IMR-90 (cell line): ENCODE data around the gene TMC4. TPM values are rescaled to one million over a fixed set of nuclear protein-coding genes. Genes with fewer than 3 reads are reported as not detected.
A peak's percentile ranks its signal among the peaks of the same experiment; 100 is the strongest.

Experiments
- ATAC-seq: fragments of 200-7000 bp; cut with Tn5 transposase; 2 replicates; pipeline ENCODE4 v1.9.1; 2020; ENCODE audit warnings: low read depth, mild to moderate bottlenecking, moderate library complexity
- BruUV-seq: library from RNA; stranded (reverse); fragments of 400-500 nt; replicated peaks from 2 replicates; lab custom pipeline; 2021; lab: Mats Ljungman, UMichigan
- CTCF ChIA-PET: fragments of 300-600 bp; formaldehyde crosslinking; extraction: SDS; loops from one replicate; lab custom pipeline; 2021; ENCODE audit warnings: antibody characterized with exemption; lab: Yijun Ruan, JAX
- POLR2A ChIA-PET: fragments of 300-600 bp; sonication (Branson Sonifier 250); formaldehyde crosslinking; loops from one replicate; lab custom pipeline; 2022; ENCODE audit warnings: antibody characterized with exemption; ENCODE audit not compliant: unreplicated experiment; lab: Charles Lee
- DNase-seq: peaks from one replicate; pipeline ENCODE4 v3.0.0; 2013
- H2AFZ ChIP-seq: replicated peaks from 2 replicates; pipeline ENCODE3; 2013; ENCODE audit warnings: low read length, mild to moderate bottlenecking; ENCODE audit not compliant: poor library complexity
- H2AK5ac ChIP-seq: 2 replicates; pipeline ENCODE4 v1.6.1; 2013; ENCODE audit warnings: low read depth, low read length, inconsistent platforms
- H2AK9ac ChIP-seq: replicated peaks from 2 replicates; pipeline ENCODE3; 2013; ENCODE audit warnings: mild to moderate bottlenecking, low read depth, low read length, moderate library complexity; ENCODE audit not compliant: poor library complexity
- H2BK120ac ChIP-seq: 2 replicates; pipeline ENCODE4 v1.6.1; 2013; ENCODE audit warnings: low read depth, low read length, inconsistent platforms
- H2BK15ac ChIP-seq: 3 replicates; pipeline ENCODE4 v1.6.1; 2013; ENCODE audit warnings: low read depth, low read length, inconsistent platforms
- H2BK20ac ChIP-seq: 2 replicates; pipeline ENCODE4 v1.6.1; 2013; ENCODE audit warnings: low read depth, mild to moderate bottlenecking, inconsistent platforms, low read length, moderate library complexity
- H2BK5ac ChIP-seq: 2 replicates; pipeline ENCODE4 v1.6.1; 2013; ENCODE audit warnings: mild to moderate bottlenecking, low read depth, low read length, inconsistent platforms; ENCODE audit not compliant: poor library complexity, severe bottlenecking
- H3K14ac ChIP-seq: replicated peaks from 2 replicates; pipeline ENCODE4 v1.6.1; 2013; ENCODE audit warnings: low read depth, low read length, inconsistent platforms
- H3K18ac ChIP-seq: 2 replicates; pipeline ENCODE4 v1.6.1; 2013; ENCODE audit warnings: low read depth, low read length, control low read depth
- H3K23ac ChIP-seq: 2 replicates; pipeline ENCODE4 v1.6.1; 2013; ENCODE audit warnings: low read depth, low read length, inconsistent platforms
- H3K27ac ChIP-seq: 2 replicates; pipeline ENCODE4 v1.5.1; 2013; ENCODE audit warnings: mild to moderate bottlenecking, control low read depth, low read length; ENCODE audit not compliant: insufficient read depth
- H3K27me3 ChIP-seq: 2 replicates; pipeline ENCODE4 v1.6.1; 2013; ENCODE audit warnings: low read length; ENCODE audit not compliant: control insufficient read depth, insufficient read depth
- H3K36me3 ChIP-seq: 2 replicates; pipeline ENCODE4 v1.6.1; 2013; ENCODE audit warnings: low read length, mixed read lengths; ENCODE audit not compliant: control insufficient read depth, insufficient read depth
- H3K4ac ChIP-seq: 2 replicates; pipeline ENCODE4 v1.6.1; 2013; ENCODE audit warnings: low read depth, low read length, inconsistent platforms
- H3K4me1 ChIP-seq: 2 replicates; pipeline ENCODE4 v1.6.1; 2013; ENCODE audit warnings: low read length, mixed read lengths; ENCODE audit not compliant: control insufficient read depth, insufficient read depth
- H3K4me2 ChIP-seq: 2 replicates; pipeline ENCODE4 v1.6.1; 2013; ENCODE audit warnings: low read depth, mild to moderate bottlenecking, control low read depth, low read length, moderate library complexity
- H3K4me3 ChIP-seq: 2 replicates; pipeline ENCODE4 v1.5.1; 2013; ENCODE audit warnings: low read depth, mild to moderate bottlenecking, control low read depth, low read length, moderate library complexity; ENCODE audit not compliant: insufficient read depth
- H3K56ac ChIP-seq: 2 replicates; pipeline ENCODE4 v1.6.1; 2013; ENCODE audit warnings: low read length, inconsistent platforms; ENCODE audit not compliant: insufficient read depth; ENCODE audit errors: extremely low read depth
- H3K79me1 ChIP-seq, 2 experiments: 2 replicates each; pipeline ENCODE4 v1.6.1; 2013; ENCODE audit warnings: low read length in 2 of 2, inconsistent platforms in 1 of 2, low read depth in 1 of 2
- H3K9ac ChIP-seq: 2 replicates; pipeline ENCODE4 v1.6.1; 2013; ENCODE audit warnings: low read depth, low read length, control low read depth
- H3K9me1 ChIP-seq: 2 replicates; pipeline ENCODE4 v1.6.1; 2013; ENCODE audit warnings: low read length, inconsistent platforms; ENCODE audit not compliant: insufficient read depth
- H3K9me3 ChIP-seq: 2 replicates; pipeline ENCODE4 v1.6.1; 2013; ENCODE audit warnings: low read length; ENCODE audit not compliant: control insufficient read depth, insufficient read depth
- H4K20me1 ChIP-seq: 2 replicates; pipeline ENCODE4 v1.6.1; 2013; ENCODE audit warnings: low read length, inconsistent platforms; ENCODE audit not compliant: insufficient read depth
- H4K5ac ChIP-seq: 2 replicates; pipeline ENCODE4 v1.6.1; 2013; ENCODE audit warnings: mild to moderate bottlenecking, low read depth, low read length, control low read depth
- H4K8ac ChIP-seq, 2 experiments: 2 replicates each; pipeline ENCODE4 v1.6.1; 2013; ENCODE audit warnings: low read depth in 2 of 2, low read length in 2 of 2, control low read depth in 1 of 2, inconsistent platforms in 1 of 2
- H4K91ac ChIP-seq: 2 replicates; pipeline ENCODE4 v1.6.1; 2013; ENCODE audit warnings: low read depth, low read length, inconsistent platforms; ENCODE audit not compliant: insufficient read depth
- CEBPB ChIP-seq: IDR thresholded peaks from 2 replicates; pipeline ENCODE4 v1.6.1; 2012; ENCODE audit warnings: low read depth, low read length, improper control_type of control experiment
- MAZ ChIP-seq: IDR thresholded peaks from 2 replicates; pipeline ENCODE4 v1.6.1; 2012; ENCODE audit warnings: low read depth, mild to moderate bottlenecking, low read length, improper control_type of control experiment, moderate library complexity, borderline replicate concordance
- SMC3 ChIP-seq: fragments of 150-350 bp; IDR thresholded peaks from 2 replicates; pipeline ENCODE4 v1.6.1; 2016; ENCODE audit warnings: low read depth, mild to moderate bottlenecking, antibody characterized with exemption, low read length, moderate library complexity
- WGBS, 2 experiments: methylation state at CpG; one replicate each; pipeline versions ENCODE4 v1.1.5 to v1.1.7; 2013; ENCODE audit warnings: missing lambda C conversion rate in 2 of 2; ENCODE audit not compliant: insufficient read length in 1 of 2; ENCODE audit errors: extremely low coverage in 2 of 2; 5-methylcytosine and 5-hydroxymethylcytosine counted together
- dilution Hi-C: fragments of 300-500 bp; cut with HindIII; formaldehyde crosslinking; loops from one replicate; pipeline ENCODE4 v1.14.3; 2018; ENCODE audit warnings: low sequenced_read_pairs; ENCODE audit not compliant: unreplicated experiment
- in situ Hi-C: fragments of 300-500 bp; cut with MboI; formaldehyde crosslinking; loops from 3 replicates; pipeline ENCODE4 v1.14.3; 2019; ENCODE audit warnings: low sequenced_read_pairs, inconsistent platforms, mixed read lengths
- intact Hi-C: fragments of 100-400 bp; cut with micrococcal nuclease; formaldehyde crosslinking; loops from 2 replicates; pipeline ENCODE4 v1.10.0; 2022
- polyA plus RNA-seq, 3 experiments: library from polyadenylated mRNA; depleted of rRNA; stranded (reverse); fragments of >200 nt; gene quantifications; 2 replicates each; pipeline ENCODE4 v1.2.3, GENCODE V29; 2012; ENCODE audit warnings: low replicate concordance in 1 of 3
- total RNA-seq: library from RNA; depleted of rRNA; stranded (reverse); fragments of >200 nt; gene quantifications from 2 replicates; pipeline ENCODE4 v1.2.3, GENCODE V29; 2012
- TF ChIP-seq, protein P1 (sequence below): conservative IDR thresholded peaks from 2 replicates; pipeline ENCODE4 v1.5.1; 2012; ENCODE audit warnings: mild to moderate bottlenecking, low read depth, low read length, improper control_type of control experiment

The TMC4 gene
- total and polyA plus RNA-seq, 2 of the 4 experiments (the other 2 are of a cell fraction): 0.72 to 1.1 TPM

DNA sequence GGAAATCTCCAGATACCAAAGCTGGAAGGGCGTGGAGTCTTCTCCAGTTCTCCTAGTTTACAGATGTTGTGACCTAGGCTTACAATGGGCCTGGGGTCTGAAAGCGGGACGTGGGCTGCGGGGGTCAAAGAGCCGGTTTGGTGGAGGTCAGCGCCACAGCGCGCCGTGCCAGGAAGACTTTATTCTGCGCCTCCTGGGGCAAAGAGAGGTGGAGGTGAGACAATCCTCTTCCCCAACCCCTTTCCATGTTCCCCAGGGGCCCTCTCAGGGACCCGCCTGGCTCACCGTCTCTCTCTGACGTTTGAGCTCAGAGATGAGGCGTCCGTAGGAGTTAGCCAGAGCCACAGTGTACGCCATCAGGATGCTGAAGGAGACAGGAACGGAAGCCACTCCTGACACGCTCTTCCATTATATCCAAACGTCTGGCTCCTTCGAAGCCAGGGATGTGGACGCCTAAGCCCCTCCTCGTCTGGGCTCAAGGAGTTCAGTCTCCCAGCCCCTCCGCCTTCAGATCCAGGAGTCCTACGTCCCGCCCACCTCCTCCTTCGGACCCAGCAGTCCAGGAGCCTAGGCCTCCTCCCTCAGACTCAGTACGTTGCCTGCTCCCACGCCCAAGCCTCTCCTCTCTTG, 12.7 kb downstream of the TMC4 start:
- Histone ChIP-seq H3K27me3 (no peaks in the 10 kb centered on the region), H4K5ac (peak overlapping the region; percentile 8), H3K79me1 (peaks cover 10 to 38% of the 10 kb centered on the region in 2 experiments; a peak in 3 of 4 replicates), H3K18ac (no peak overlapping the region), H3K4me1 (peaks cover 11% of the 10 kb centered on the region), H2BK120ac (no peak overlapping the region), H3K4me3 (peak overlapping the region; percentile 52), H2BK5ac (peak overlapping the region; percentile 47), H3K36me3 (peaks cover 17% of the 10 kb centered on the region), H2BK20ac (no peak overlapping the region), H2AK5ac (peak overlapping the region; percentile 69), H3K56ac (peak overlapping the region; percentile 64), H3K9ac (peak overlapping the region; percentile 68), H3K9me3 (no peaks in the 10 kb centered on the region), H3K27ac (peak overlapping the region; percentile 67), H4K8ac (peak overlapping the region; percentile 49 to 82; a peak in 2 of 4 replicates), H2AK9ac (peak overlapping the region; percentile 89), H2AFZ (peak overlapping the region; percentile 97), H3K4ac (peak overlapping the region; percentile 55), H3K4me2 (peak overlapping the region; percentile 73), H3K14ac (peak overlapping the region; percentile 23; the same call in 1 of the 2 replicates), H2BK15ac (no peak overlapping the region), H3K23ac (peak overlapping the region; percentile 64; the same call in 1 of the 2 replicates), H3K9me1 (no peaks in the 10 kb centered on the region; the same call in none of the 2 replicates), H4K91ac (peak overlapping the region; percentile 68), H4K20me1 (no peaks in the 10 kb centered on the region)
- POLR2A ChIA-PET: interaction anchor here (1.0 to 1.9 kb wide), 2 partner anchors 29 to 40 kb away, joined by 3 to 5 read pairs; partner anchors contain the start of genes MBOAT7 and RPS9
- dilution Hi-C loops (no loop called here), in situ Hi-C loops (no loop called here), intact Hi-C loops (no loop called here)
- TF ChIP-seq MAZ (no peak), CEBPB (no peak), SMC3 (peak; percentile 3; the same call in 1 of the 2 replicates)
- TF ChIP-seq, protein P1, sequence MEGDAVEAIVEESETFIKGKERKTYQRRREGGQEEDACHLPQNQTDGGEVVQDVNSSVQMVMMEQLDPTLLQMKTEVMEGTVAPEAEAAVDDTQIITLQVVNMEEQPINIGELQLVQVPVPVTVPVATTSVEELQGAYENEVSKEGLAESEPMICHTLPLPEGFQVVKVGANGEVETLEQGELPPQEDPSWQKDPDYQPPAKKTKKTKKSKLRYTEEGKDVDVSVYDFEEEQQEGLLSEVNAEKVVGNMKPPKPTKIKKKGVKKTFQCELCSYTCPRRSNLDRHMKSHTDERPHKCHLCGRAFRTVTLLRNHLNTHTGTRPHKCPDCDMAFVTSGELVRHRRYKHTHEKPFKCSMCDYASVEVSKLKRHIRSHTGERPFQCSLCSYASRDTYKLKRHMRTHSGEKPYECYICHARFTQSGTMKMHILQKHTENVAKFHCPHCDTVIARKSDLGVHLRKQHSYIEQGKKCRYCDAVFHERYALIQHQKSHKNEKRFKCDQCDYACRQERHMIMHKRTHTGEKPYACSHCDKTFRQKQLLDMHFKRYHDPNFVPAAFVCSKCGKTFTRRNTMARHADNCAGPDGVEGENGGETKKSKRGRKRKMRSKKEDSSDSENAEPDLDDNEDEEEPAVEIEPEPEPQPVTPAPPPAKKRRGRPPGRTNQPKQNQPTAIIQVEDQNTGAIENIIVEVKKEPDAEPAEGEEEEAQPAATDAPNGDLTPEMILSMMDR: no peak
- no TSS peak for BruUV-seq
- DNase-seq (peak; percentile 57), ATAC-seq (no peak)
- CTCF ChIA-PET: no interaction called here
- WGBS, 2 experiments: 2% methylated on average over 12 of the region's 28 CpGs; no CpG with 5 or more reads in 1 of the 2 experiments
